Measurements from ENCODE around the gene SLC38A10. TPM values are rescaled to one million over a fixed set of nuclear protein-coding genes. Genes with fewer than 3 reads are reported as not detected.

The SLC38A10 gene
- total and polyA plus RNA-seq, 2 of the 13 experiments (the other 11 are each of a cell fraction or from before 2014, with no cell fraction given), result 23.4 to 55.8 TPM

DNA sequence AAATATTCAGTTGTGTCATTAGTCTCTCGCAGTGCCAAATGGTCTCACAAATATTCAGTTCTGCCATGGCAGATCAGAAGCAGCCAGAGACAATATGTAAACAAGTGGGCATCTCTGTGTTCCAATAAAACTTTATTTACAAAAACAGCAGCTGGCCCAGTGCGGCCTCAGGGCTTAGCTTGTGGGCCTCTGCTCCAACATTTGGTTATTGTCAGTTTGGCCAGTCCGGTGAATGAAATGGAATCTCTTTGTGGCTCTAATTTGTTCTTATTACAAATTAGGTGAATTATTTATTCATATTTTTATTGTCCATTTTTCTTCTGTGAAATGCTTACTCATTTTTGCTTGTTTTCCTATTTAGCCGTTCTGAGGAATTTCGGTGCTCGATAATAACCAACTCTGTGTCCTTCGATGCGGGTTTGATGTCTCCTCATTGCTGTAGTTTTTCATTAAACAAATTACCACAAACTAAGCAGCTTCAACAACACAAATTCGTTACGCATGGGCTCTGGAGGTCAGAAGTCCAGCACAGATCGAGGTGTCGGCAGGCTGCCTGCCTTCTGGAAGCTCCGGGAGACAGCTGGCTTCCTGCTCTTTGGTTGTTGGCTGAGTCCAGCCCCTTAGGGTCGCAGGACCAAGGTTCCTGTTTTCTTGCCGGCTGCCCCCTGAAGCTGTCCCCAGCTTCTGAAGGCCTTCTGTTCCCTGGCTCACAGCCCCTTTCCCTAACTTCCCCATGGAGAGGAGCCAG is 4.1 kb upstream of the SLC38A10 start:
- Histone ChIP-seq H3K9ac (ENCODE audit: insufficient read depth, low read depth, low read length) (0 out of 2 replicates have a peak overlapping the region, but pooled peaks have one; percentile 5), H3K79me2 (ENCODE audit: insufficient read depth, low read length) (peaks cover 6% of the 10 kb centered on the region), H3K4me1 (ENCODE audit: insufficient read depth, low read length) (peaks cover 72% of the 10 kb centered on the region), H4K20me1 (ENCODE audit: insufficient read depth, low read length) (no peaks in the 10 kb centered on the region), H3K27ac (ENCODE audit: extremely low read length, insufficient read depth, low read length) (no peak overlapping the region), H3K4me3 (replicated peaks in 1 of 3; ENCODE audit: insufficient read depth in 1 of 3, low read depth in 2 of 3, low read length in 3 of 3) (peak overlapping the region in 1 of 3 experiments; percentile 23; a peak in 2 of 6 replicates), H3K27me3 (ENCODE audit: control insufficient read depth in 1 of 2, insufficient read depth in 2 of 2, low read length in 2 of 2) (peaks cover 3 to 40% of the 10 kb centered on the region in 2 experiments; a peak in 4 of 5 replicates), H2AFZ (ENCODE audit: low read length) (no peak overlapping the region), H3K9me3 (ENCODE audit: low read length) (no peaks in the 10 kb centered on the region), H3K4me2 (ENCODE audit: low read depth, low read length) (peak overlapping the region; percentile 39), H3K36me3 (replicated peaks in 1 of 2; ENCODE audit: control insufficient read depth in 1 of 2, insufficient read depth in 2 of 2, low read length in 2 of 2) (no peaks in the 10 kb centered on the region)
- no peak for DNase-seq (ENCODE audit: low spot score)
- ChIA-PET POLR2A (interaction anchor here (1.1 kb wide), 1 partner anchor 10 kb away, joined by 4 read pairs; no protein-coding TSS in a partner anchor), CTCF (ENCODE audit: low intra/inter-chr PET ratio, low total read pairs) (no interaction called here)
- ATAC-seq, result no peak
- FAIRE-seq, result peak; percentile 53
- 33% methylated on average over 15 of the region's 15 CpGs for WGBS (ENCODE audit: low lambda C conversion rate)
- in situ Hi-C loops (cut with HindIII; ENCODE audit: extremely low pct_ligation_motif_present, low pct_unique_long_range_greater_than_20kb) (no loop called here), intact Hi-C loops (cut with micrococcal nuclease; ENCODE audit: unreplicated experiment) (loop anchor here (5.0 kb wide), 1 partner anchor 183 kb away; no protein-coding TSS in a partner anchor)
- no TSS peak for BruUV-seq (replicated peaks)
- no peak for TF ChIP-seq ZSCAN29 (CRISPR knock-in tag; conservative IDR thresholded peaks at IDR 0.05)
- no peak for TF ChIP-seq HOXA7 (CRISPR knock-in tag; IDR thresholded peaks at IDR 0.05)
- TF ChIP-seq ZNF260 (CRISPR knock-in tag; IDR thresholded peaks at IDR 0.05; ENCODE audit: borderline replicate concordance, low read depth), result no peak
- TF ChIP-seq, protein P1, sequence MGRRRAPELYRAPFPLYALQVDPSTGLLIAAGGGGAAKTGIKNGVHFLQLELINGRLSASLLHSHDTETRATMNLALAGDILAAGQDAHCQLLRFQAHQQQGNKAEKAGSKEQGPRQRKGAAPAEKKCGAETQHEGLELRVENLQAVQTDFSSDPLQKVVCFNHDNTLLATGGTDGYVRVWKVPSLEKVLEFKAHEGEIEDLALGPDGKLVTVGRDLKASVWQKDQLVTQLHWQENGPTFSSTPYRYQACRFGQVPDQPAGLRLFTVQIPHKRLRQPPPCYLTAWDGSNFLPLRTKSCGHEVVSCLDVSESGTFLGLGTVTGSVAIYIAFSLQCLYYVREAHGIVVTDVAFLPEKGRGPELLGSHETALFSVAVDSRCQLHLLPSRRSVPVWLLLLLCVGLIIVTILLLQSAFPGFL (CRISPR knock-in tag; IDR thresholded peaks at IDR 0.05), result no peak
- TF ChIP-seq ZNF737 (CRISPR knock-in tag; IDR thresholded peaks at IDR 0.05; ENCODE audit: borderline replicate concordance), result no peak
- no peak for TF ChIP-seq CBX1 (IDR thresholded peaks at IDR 0.05; ENCODE audit: low read depth)
- no peak for TF ChIP-seq NFKBIZ (CRISPR knock-in tag; IDR thresholded peaks at IDR 0.05)
- TF ChIP-seq HOXD1 (CRISPR knock-in tag; IDR thresholded peaks at IDR 0.05), result no peak
- TF ChIP-seq, protein P2, sequence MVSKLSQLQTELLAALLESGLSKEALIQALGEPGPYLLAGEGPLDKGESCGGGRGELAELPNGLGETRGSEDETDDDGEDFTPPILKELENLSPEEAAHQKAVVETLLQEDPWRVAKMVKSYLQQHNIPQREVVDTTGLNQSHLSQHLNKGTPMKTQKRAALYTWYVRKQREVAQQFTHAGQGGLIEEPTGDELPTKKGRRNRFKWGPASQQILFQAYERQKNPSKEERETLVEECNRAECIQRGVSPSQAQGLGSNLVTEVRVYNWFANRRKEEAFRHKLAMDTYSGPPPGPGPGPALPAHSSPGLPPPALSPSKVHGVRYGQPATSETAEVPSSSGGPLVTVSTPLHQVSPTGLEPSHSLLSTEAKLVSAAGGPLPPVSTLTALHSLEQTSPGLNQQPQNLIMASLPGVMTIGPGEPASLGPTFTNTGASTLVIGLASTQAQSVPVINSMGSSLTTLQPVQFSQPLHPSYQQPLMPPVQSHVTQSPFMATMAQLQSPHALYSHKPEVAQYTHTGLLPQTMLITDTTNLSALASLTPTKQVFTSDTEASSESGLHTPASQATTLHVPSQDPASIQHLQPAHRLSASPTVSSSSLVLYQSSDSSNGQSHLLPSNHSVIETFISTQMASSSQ (IDR thresholded peaks at IDR 0.05; ENCODE audit: low read depth), result no peak
- TF ChIP-seq, protein P2 (CRISPR knock-in tag; IDR thresholded peaks at IDR 0.05; ENCODE audit: borderline replicate concordance), result no peak
- TF ChIP-seq ZNF850 (CRISPR knock-in tag; conservative IDR thresholded peaks at IDR 0.05), result no peak
- 0 out of 2 replicates have a peak, but pooled peaks have one; percentile 17 for TF ChIP-seq FOXK1 (CRISPR knock-in tag; IDR thresholded peaks at IDR 0.05; ENCODE audit: borderline replicate concordance, low read depth)
- no peak for TF ChIP-seq KDM6A (CRISPR knock-in tag; IDR thresholded peaks at IDR 0.05; ENCODE audit: low read depth)
- TF ChIP-seq, protein P3, sequence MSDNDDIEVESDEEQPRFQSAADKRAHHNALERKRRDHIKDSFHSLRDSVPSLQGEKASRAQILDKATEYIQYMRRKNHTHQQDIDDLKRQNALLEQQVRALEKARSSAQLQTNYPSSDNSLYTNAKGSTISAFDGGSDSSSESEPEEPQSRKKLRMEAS (IDR thresholded peaks at IDR 0.05), result 0 out of 2 replicates have a peak, but pooled peaks have one; percentile 27
- TF ChIP-seq ZNF17 (CRISPR knock-in tag; IDR thresholded peaks at IDR 0.05), result no peak
- no peak for TF ChIP-seq SRSF1 (optimal IDR thresholded peaks at IDR 0.05; ENCODE audit: low read depth, low read length)

Measured in HepG2 (cell line).